A549 (cell line): ENCODE measurements around the gene ATP1B1. TPM values are rescaled to one million over a fixed set of nuclear protein-coding genes. Genes with fewer than 3 reads are reported as not detected.
A peak's percentile ranks its signal among the peaks of the same experiment; 100 is the strongest.

Experiments
- ATAC-seq, 2 experiments: fragments of 200-7000 bp in 1 of 2; fragments of >200 bp in 1 of 2; cut with Nextera tagmentation in 1 of 2; cut with Tn5 transposase in 1 of 2; 3 replicates each; pipeline versions ENCODE4 v1.8.0 to v1.9.1; 2018 to 2020; ENCODE audit warnings: mild to moderate bottlenecking in 1 of 2, moderate library complexity in 1 of 2
- CTCF ChIA-PET: fragments of 300-600 bp; sonication (Branson Sonifier 250); formaldehyde crosslinking; extraction: SDS; loops from one replicate; lab custom pipeline; 2021; ENCODE audit warnings: antibody characterized with exemption, inconsistent platforms; lab: Yijun Ruan, JAX
- POLR2A ChIA-PET: fragments of 350-600 bp; formaldehyde crosslinking; extraction: SDS; loops from one replicate; lab custom pipeline; 2021; ENCODE audit warnings: antibody characterized with exemption, inconsistent platforms; lab: Yijun Ruan, JAX
- DNase-seq, 2 experiments: peaks; one replicate each; pipeline versions ENCODE4 v3.0.0 to v3.0.0-alpha.2; 2011 to 2016; ENCODE audit warnings: low read depth in 1 of 2, low spot score in 1 of 2
- FAIRE-seq: peaks from 2 replicates; lab custom pipeline; 2011; peaks lifted over from hg19 to GRCh38; lab: Jason Lieb, UNC
- H3K27ac ChIP-seq, 2 experiments: fragments of >200 bp; sonication (Bioruptor Twin); formaldehyde crosslinking; 3 replicates each; pipeline ENCODE4 v1.5.1; 2016 to 2017
- H3K4me1 ChIP-seq: fragments of >200 bp; sonication (Bioruptor Twin); formaldehyde crosslinking; 3 replicates; pipeline ENCODE4 v1.6.1; 2016
- H3K4me2 ChIP-seq: fragments of >200 bp; sonication (Bioruptor Twin); formaldehyde crosslinking; 3 replicates; pipeline ENCODE4 v1.6.1; 2016
- H3K4me3 ChIP-seq: fragments of >200 bp; sonication (Bioruptor Twin); formaldehyde crosslinking; 3 replicates; pipeline ENCODE4 v1.5.1; 2016
- H3K9me3 ChIP-seq: fragments of >200 bp; sonication (Bioruptor Twin); formaldehyde crosslinking; 3 replicates; pipeline ENCODE4 v1.6.1; 2016
- BHLHE40 ChIP-seq: IDR thresholded peaks from 2 replicates; pipeline ENCODE4 v1.6.1; 2012; ENCODE audit warnings: low read depth, low read length, inconsistent platforms
- CBX2 ChIP-seq: fragments of 200-600 bp; sonication (generic); IDR thresholded peaks from 2 replicates; pipeline ENCODE4 v1.6.1; 2016; ENCODE audit warnings: low read depth, mild to moderate bottlenecking, borderline replicate concordance
- CEBPB ChIP-seq, 2 experiments: fragments of >200 bp in 1 of 2; sonication (Bioruptor Twin) in 1 of 2; formaldehyde crosslinking in 1 of 2; IDR thresholded peaks; 2 replicates each; pipeline ENCODE4 v1.6.1; 2012 to 2016
- CHD2 ChIP-seq: fragments of 150-350 bp; IDR thresholded peaks from 2 replicates; pipeline ENCODE4 v1.6.1; 2014; ENCODE audit warnings: low read length; ENCODE audit not compliant: partially characterized antibody
- CHD4 ChIP-seq: fragments of 200-600 bp; sonication (generic); IDR thresholded peaks from 2 replicates; pipeline ENCODE4 v1.6.1; 2016; ENCODE audit warnings: antibody characterized with exemption, mild to moderate bottlenecking, borderline replicate concordance
- CTCF ChIP-seq: fragments of >200 bp; sonication (Bioruptor Twin); formaldehyde crosslinking; IDR thresholded peaks from 3 replicates; pipeline ENCODE4 v1.5.1; 2016
- E2F6 ChIP-seq: IDR thresholded peaks from 2 replicates; pipeline ENCODE4 v1.6.1; 2012; ENCODE audit warnings: low read depth, borderline replicate concordance
- EP300 ChIP-seq, 2 experiments: fragments of >200 bp; sonication (Bioruptor Twin); formaldehyde crosslinking; IDR thresholded peaks; 2 replicates in 1 of 2; 3 replicates in 1 of 2; pipeline ENCODE4 v1.6.1; 2016 to 2017
- FOSB ChIP-seq: fragments of 250-450 bp; sonication (Bioruptor Pico); IDR thresholded peaks from 2 replicates; pipeline ENCODE4 v1.5.0; 2020; ENCODE audit warnings: mild to moderate bottlenecking, moderate library complexity
- FOSL2 ChIP-seq, 2 experiments: fragments of 450-650 bp in 1 of 2; fragments of >200 bp in 1 of 2; sonication (Bioruptor Twin) in 1 of 2; formaldehyde crosslinking; IDR thresholded peaks; 2 replicates each; pipeline versions ENCODE4 v1.5.0 to v1.6.1; 2016 to 2020; ENCODE audit warnings: mild to moderate bottlenecking in 1 of 2, moderate library complexity in 1 of 2
- FOXS1 ChIP-seq: fragments of 250-450 bp; sonication (Bioruptor Pico); IDR thresholded peaks from 2 replicates; pipeline ENCODE4 v1.5.0; 2020; ENCODE audit warnings: mild to moderate bottlenecking, moderate library complexity
- GATA3 ChIP-seq: IDR thresholded peaks from 2 replicates; pipeline ENCODE4 v1.6.1; 2012; ENCODE audit warnings: borderline replicate concordance
- HDAC2 ChIP-seq: fragments of 200-600 bp; sonication (generic); IDR thresholded peaks from 2 replicates; pipeline ENCODE4 v1.6.1; 2016
- HMGXB4 ChIP-seq: fragments of 250-450 bp; sonication (Bioruptor Pico); IDR thresholded peaks from 2 replicates; pipeline ENCODE4 v1.5.0; 2021; ENCODE audit warnings: mild to moderate bottlenecking, moderate library complexity, borderline replicate concordance
- HOXA7 ChIP-seq: fragments of 250-450 bp; sonication (Bioruptor Pico); IDR thresholded peaks from 2 replicates; pipeline ENCODE4 v1.5.0; 2020; ENCODE audit warnings: mild to moderate bottlenecking, moderate library complexity
- HOXB13 ChIP-seq: fragments of 250-450 bp; sonication (Bioruptor Pico); IDR thresholded peaks from 2 replicates; pipeline ENCODE4 v1.5.0; 2020; ENCODE audit warnings: low read depth, mild to moderate bottlenecking, moderate library complexity
- MAZ ChIP-seq: fragments of 150-350 bp; IDR thresholded peaks from 2 replicates; pipeline ENCODE4 v1.6.1; 2014; ENCODE audit warnings: antibody characterized with exemption, low read depth, low read length, borderline replicate concordance
- MYC ChIP-seq: IDR thresholded peaks from 2 replicates; pipeline ENCODE4 v1.6.1; 2012; ENCODE audit warnings: mild to moderate bottlenecking, inconsistent platforms, low read length, improper control_type of control experiment, borderline replicate concordance
- NPAS2 ChIP-seq: fragments of 250-450 bp; sonication (Bioruptor Pico); IDR thresholded peaks from 2 replicates; pipeline ENCODE4 v1.8.0; 2022; ENCODE audit warnings: mild to moderate bottlenecking, moderate library complexity, borderline replicate concordance
- PHF8 ChIP-seq: fragments of 200-600 bp; sonication (generic); IDR thresholded peaks from 2 replicates; pipeline ENCODE4 v1.6.1; 2016; ENCODE audit warnings: low read depth, mild to moderate bottlenecking, antibody characterized with exemption, moderate library complexity, borderline replicate concordance
- RCOR1 ChIP-seq: fragments of 150-350 bp; IDR thresholded peaks from 2 replicates; pipeline ENCODE4 v1.6.1; 2014; ENCODE audit warnings: antibody characterized with exemption, low read length, low read depth
- RFX5 ChIP-seq: fragments of 450-650 bp; IDR thresholded peaks from 2 replicates; pipeline ENCODE4 v1.7.1; 2014; ENCODE audit warnings: antibody characterized with exemption, mild to moderate bottlenecking, moderate library complexity
- RNF2 ChIP-seq: fragments of 200-600 bp; sonication (generic); IDR thresholded peaks from 2 replicates; pipeline ENCODE4 v1.6.1; 2016; ENCODE audit warnings: low read depth, mild to moderate bottlenecking, antibody characterized with exemption, moderate library complexity, borderline replicate concordance
- SMC3 ChIP-seq: fragments of >200 bp; sonication (Bioruptor Twin); formaldehyde crosslinking; IDR thresholded peaks from 3 replicates; pipeline ENCODE4 v1.6.1; 2018; ENCODE audit warnings: inconsistent platforms
- TP53 ChIP-seq: fragments of 250-450 bp; sonication (Bioruptor Pico); IDR thresholded peaks from 2 replicates; pipeline ENCODE4 v1.5.0; 2021; ENCODE audit warnings: mild to moderate bottlenecking, moderate library complexity
- ZNF302 ChIP-seq: fragments of 250-450 bp; sonication (Bioruptor Pico); IDR thresholded peaks from 2 replicates; pipeline ENCODE4 v1.9.0; 2021; ENCODE audit warnings: inconsistent platforms, mild to moderate bottlenecking, moderate library complexity
- WGBS: methylation state at CpG from one replicate; pipeline ENCODE4 v1.1.6; 2017; ENCODE audit errors: missing lambda C conversion rate; 5-methylcytosine and 5-hydroxymethylcytosine counted together
- polyA plus RNA-seq, 4 experiments: library from polyadenylated mRNA; depleted of rRNA in 3 of 4; stranded (reverse); fragments of >200 nt; fragmentation: RNase III in 1 of 4; extraction: RNeasy Plus Mini Kit Qiagen cat#74134 plus additional on column Dnase treatment in 1 of 4; gene quantifications; 2 replicates in 3 of 4; 3 replicates in 1 of 4; pipeline ENCODE4 v1.2.3, GENCODE V29; 2011 to 2017

ATP1B1 gene
- polyA plus RNA-seq, 2 of the 4 experiments (the other 2 are of a cell fraction), result 303 to 377 TPM

- no peak; a peak in 2 of 6 replicates for ATAC-seq
- Histone ChIP-seq H3K9me3 (no peaks in the 10 kb centered on the region), H3K4me2 (no peak overlapping the region), H3K4me1 (0 out of 3 replicates have a peak, but pooled peaks cover 3% of the 10 kb centered on the region), H3K27ac (no peak overlapping the region; a peak in 1 of 6 replicates), H3K4me3 (no peak overlapping the region)
- WGBS, result 73% methylated on average over 4 of the region's 4 CpGs
- FAIRE-seq, result no peak
- no peak for DNase-seq
- ChIA-PET POLR2A (interaction anchor here (1.7 kb wide), 1 partner anchor 15 kb away, joined by 3 read pairs; no protein-coding TSS in a partner anchor), CTCF (interaction anchor here (1.0 to 1.1 kb wide), 2 partner anchors 10 to 14 kb away, joined by 3 to 4 read pairs; no protein-coding TSS in a partner anchor)
- TF ChIP-seq CHD2, result no peak
- no peak for TF ChIP-seq RFX5
- TF ChIP-seq CTCF, result no peak
- TF ChIP-seq ZNF302 (CRISPR knock-in tag), result no peak
- TF ChIP-seq TP53 (CRISPR knock-in tag), result no peak
- TF ChIP-seq E2F6, result no peak
- no peak for TF ChIP-seq RNF2
- TF ChIP-seq PHF8, result no peak
- TF ChIP-seq NPAS2 (CRISPR knock-in tag), result no peak
- TF ChIP-seq HMGXB4 (CRISPR knock-in tag), result no peak
These were observed 15.6 kb upstream of the ATP1B1 start for GRCh38 chr1:169090900-169091311.

GRCh38 chr1:169091480-169091941 is 15.0 kb upstream of the ATP1B1 start:
- ChIA-PET CTCF (interaction anchor here (1.0 to 1.1 kb wide), 3 partner anchors 9 to 13 kb away, joined by 3 to 4 read pairs (median 3); no protein-coding TSS in a partner anchor), POLR2A (no interaction called here)
- H3K4me3 ChIP-seq, result no peak overlapping the region
- TF ChIP-seq CTCF, result no peak
- TF ChIP-seq TP53 (CRISPR knock-in tag), result no peak
- TF ChIP-seq FOSB, result no peak
- no peak for TF ChIP-seq HOXB13 (CRISPR knock-in tag)
- no peak for TF ChIP-seq GATA3
- TF ChIP-seq SMC3, result no peak
- no peak for TF ChIP-seq CHD4
- no peak for TF ChIP-seq HOXA7 (CRISPR knock-in tag)
- no peak for TF ChIP-seq BHLHE40
- no peak for TF ChIP-seq RNF2
- no peak for TF ChIP-seq CEBPB (IDR thresholded peaks at IDR 0.05)
- no peak for TF ChIP-seq HDAC2
- no peak for TF ChIP-seq MAZ
- no peak for TF ChIP-seq RCOR1
- no peak for TF ChIP-seq FOXS1 (CRISPR knock-in tag)
- no peak for TF ChIP-seq PHF8
- TF ChIP-seq CBX2, result no peak
- TF ChIP-seq MYC, result no peak
- no peak for TF ChIP-seq EP300 (IDR thresholded peaks at IDR 0.05)
- TF ChIP-seq FOSL2 (IDR thresholded peaks at IDR 0.05), result no peak
- TF ChIP-seq FOSL2 (CRISPR knock-in tag; IDR thresholded peaks at IDR 0.05), result no peak
- ATAC-seq (peak in 1 of 2 experiments; percentile 56; a peak in 4 of 6 replicates), FAIRE-seq (no peak), DNase-seq (no peak)
- 86% methylated on average over 4 of the region's 4 CpGs for WGBS
- 0 out of 3 replicates have a peak, but pooled peaks cover 3% of the 10 kb centered on the region for H3K4me1 ChIP-seq
- no peak overlapping the region for H3K4me2 ChIP-seq
- H3K9me3 ChIP-seq, result no peaks in the 10 kb centered on the region
- H3K27ac ChIP-seq, result no peak overlapping the region
